Effector memory CD4-positive, alpha-beta T cell (primary cell): ENCODE measurements around the gene NCBP3.
"Not testable (repeated sequence)": the region's sequence is repeated elsewhere in the genome, so short reads cannot be mapped to it uniquely, and the experiment has no call there.

Experiments
- DNase-seq, 3 donors: peaks; one replicate each; pipeline ENCODE4 v3.0.0-alpha.2; 2020
- H3K27ac ChIP-seq: 2 replicates; pipeline ENCODE4 v1.7.0; 2013; ENCODE audit warnings: mild to moderate bottlenecking, low read length, moderate library complexity; ENCODE audit not compliant: insufficient read depth, poor library complexity, severe bottlenecking
- H3K27me3 ChIP-seq: replicated peaks from 2 replicates; pipeline ENCODE4 v1.7.0; 2013; ENCODE audit warnings: mild to moderate bottlenecking, low read length; ENCODE audit not compliant: insufficient read depth, control insufficient read depth, poor library complexity, severe bottlenecking
- H3K36me3 ChIP-seq: 2 replicates; pipeline ENCODE4 v1.7.0; 2013; ENCODE audit warnings: mild to moderate bottlenecking, low read length, moderate library complexity; ENCODE audit not compliant: control insufficient read depth, insufficient read depth
- H3K4me1 ChIP-seq: 2 replicates; pipeline ENCODE4 v1.7.0; 2013; ENCODE audit warnings: low read length, mild to moderate bottlenecking; ENCODE audit not compliant: control insufficient read depth, insufficient read depth, poor library complexity, severe bottlenecking
- H3K4me3 ChIP-seq: 2 replicates; pipeline ENCODE4 v1.7.0; 2013; ENCODE audit warnings: low read length, low read depth, mild to moderate bottlenecking; ENCODE audit not compliant: insufficient read depth, poor library complexity, severe bottlenecking
- H3K9me3 ChIP-seq: 2 replicates; pipeline ENCODE4 v1.7.0; 2013; ENCODE audit warnings: mild to moderate bottlenecking, low read length, moderate library complexity; ENCODE audit not compliant: control insufficient read depth

NCBP3 gene

DNA sequence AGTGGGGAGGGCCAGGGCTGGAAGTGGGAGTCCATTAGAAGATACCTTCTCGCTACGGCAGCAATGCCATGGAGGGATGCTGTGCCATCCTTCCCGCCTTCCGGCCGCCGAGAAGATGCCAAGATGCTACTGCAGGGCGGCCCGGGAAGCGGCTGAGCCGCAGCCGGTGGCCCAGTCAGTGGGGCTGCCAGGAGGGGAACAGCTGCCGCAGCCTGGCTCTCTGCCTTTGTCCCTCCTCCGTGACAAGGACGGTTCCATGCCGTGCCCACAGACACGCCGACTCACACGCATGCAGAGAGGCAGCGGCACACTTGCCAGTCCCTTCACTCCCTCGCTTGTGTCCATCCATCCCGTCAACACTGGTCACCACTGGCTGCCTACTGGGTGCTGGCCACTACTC lies 20.2 kb upstream of the NCBP3 start:
- Histone ChIP-seq H3K36me3 (no peaks in the 10 kb centered on the region), H3K27ac (no peak overlapping the region), H3K27me3 (no peaks in the 10 kb centered on the region), H3K9me3 (no peaks in the 10 kb centered on the region), H3K4me3 (no peak overlapping the region), H3K4me1 (no peaks in the 10 kb centered on the region)
- no peak for DNase-seq

- no peaks in the 10 kb centered on the region for H3K27me3 ChIP-seq
- no peak overlapping the region for H3K27ac ChIP-seq
- DNase-seq, result no peak
- H3K36me3 ChIP-seq, result no peaks in the 10 kb centered on the region
- no peaks in the 10 kb centered on the region for H3K4me1 ChIP-seq
- H3K4me3 ChIP-seq, result no peak overlapping the region
- no peaks in the 10 kb centered on the region for H3K9me3 ChIP-seq
These were observed 19.1 kb upstream of the NCBP3 start for GRCh38 chr17:3865176-3865575.

DNA sequence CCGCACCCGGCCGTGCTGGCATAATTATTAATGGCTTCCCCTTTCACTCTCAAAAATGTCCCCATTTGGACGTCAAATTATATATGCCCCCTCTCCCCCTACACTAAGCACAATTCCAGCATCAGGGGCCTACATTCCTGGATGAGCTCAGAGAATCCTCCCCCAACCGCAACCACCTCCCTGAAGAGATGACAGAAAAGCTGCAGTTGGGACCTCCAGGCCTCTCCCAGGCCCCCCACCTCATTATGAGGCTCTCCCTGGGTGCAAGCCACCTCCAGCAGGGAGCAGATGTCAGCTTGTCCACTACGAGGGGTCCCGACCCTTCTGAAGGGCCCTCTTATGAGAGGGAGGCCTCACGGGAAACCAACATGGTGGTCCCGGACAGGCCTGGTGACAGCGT lies 18.5 kb upstream of the NCBP3 start:
- Histone ChIP-seq H3K9me3 (no peaks in the 10 kb centered on the region), H3K27ac (no peak overlapping the region), H3K4me3 (no peak overlapping the region), H3K27me3 (no peaks in the 10 kb centered on the region), H3K36me3 (no peaks in the 10 kb centered on the region), H3K4me1 (no peaks in the 10 kb centered on the region)
- DNase-seq, result no peak

- H3K4me1 ChIP-seq, result no peaks in the 10 kb centered on the region
- DNase-seq, result no peak
These were observed 16.0 kb upstream of the NCBP3 start for GRCh38 chr17:3861761-3862681.

DNA sequence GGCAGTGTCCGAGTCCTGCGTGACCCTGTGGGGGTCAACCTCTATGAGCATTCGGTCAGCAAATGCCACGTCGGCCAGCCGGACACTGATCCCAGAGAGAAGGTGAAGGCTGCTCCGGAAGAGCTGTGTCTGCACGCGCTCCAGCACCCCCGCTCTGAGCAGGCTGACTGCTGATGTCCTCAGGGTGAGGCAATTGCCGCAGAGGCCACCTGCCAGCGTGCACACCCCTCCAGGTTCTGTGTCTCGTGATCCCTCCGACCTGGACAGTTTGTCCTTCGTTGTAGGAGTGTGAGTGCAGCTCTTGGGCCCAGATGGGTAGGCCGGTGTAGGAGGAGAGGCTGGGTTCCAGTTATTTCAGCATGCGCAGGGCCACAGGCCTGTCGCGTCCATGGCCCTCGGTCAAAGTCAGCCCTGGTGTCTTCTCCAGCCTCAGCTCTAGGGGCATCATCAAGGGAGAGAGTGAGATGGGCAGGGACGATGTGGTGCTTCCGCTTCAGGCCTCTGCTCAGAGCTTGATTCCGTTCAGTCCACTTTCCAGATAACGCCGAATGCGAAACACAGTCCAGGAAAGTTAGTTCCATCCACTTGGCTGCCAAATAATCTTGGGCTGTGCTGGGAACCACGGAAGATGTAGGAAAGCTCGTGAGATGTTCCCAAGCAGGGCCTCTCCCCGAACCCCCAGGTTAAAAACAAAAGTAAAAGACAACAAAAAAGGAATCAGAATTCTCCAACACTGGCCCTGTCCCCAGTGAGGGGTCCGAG lies 15.1 kb upstream of the NCBP3 start:
- H3K27ac ChIP-seq, result no peak overlapping the region
- no peaks in the 10 kb centered on the region for H3K9me3 ChIP-seq
- no peak for DNase-seq
- no peak overlapping the region for H3K4me3 ChIP-seq
- H3K4me1 ChIP-seq, result no peaks in the 10 kb centered on the region
- no peaks in the 10 kb centered on the region for H3K36me3 ChIP-seq
- no peaks in the 10 kb centered on the region for H3K27me3 ChIP-seq

More at GRCh38 chr17:3861761-3862681, 16.0 kb upstream of the NCBP3 start:
- Histone ChIP-seq H3K4me3 (no peak overlapping the region), H3K27ac (no peak overlapping the region), H3K27me3 (no peaks in the 10 kb centered on the region), H3K36me3 (no peaks in the 10 kb centered on the region), H3K9me3 (no peaks in the 10 kb centered on the region)

DNA sequence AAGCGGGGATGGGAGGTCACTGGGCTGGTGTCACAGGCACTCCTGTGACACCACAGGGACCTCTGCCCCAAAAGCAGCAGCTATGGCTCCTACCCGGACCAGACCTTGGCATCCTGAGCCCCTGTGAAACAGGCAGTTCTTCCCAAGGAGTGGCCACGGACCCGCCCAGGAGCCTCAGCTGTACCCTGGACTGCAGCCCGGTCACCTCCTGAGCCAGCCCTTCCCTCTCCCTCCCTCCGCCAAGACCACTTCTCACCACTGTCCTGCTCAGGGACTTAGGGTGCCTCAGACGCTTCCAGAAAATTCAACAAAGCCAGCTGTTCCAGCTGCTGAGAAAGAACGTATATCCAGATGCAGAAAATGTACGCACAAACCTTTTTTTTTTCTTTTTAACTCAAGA lies 13.9 kb upstream of the NCBP3 start:
- H3K27me3 ChIP-seq, result no peaks in the 10 kb centered on the region
- H3K4me3 ChIP-seq, result no peak overlapping the region
- H3K36me3 ChIP-seq, result no peaks in the 10 kb centered on the region
- H3K4me1 ChIP-seq, result no peaks in the 10 kb centered on the region
- no peak for DNase-seq
- H3K27ac ChIP-seq, result no peak overlapping the region
- no peaks in the 10 kb centered on the region for H3K9me3 ChIP-seq

GRCh38 chr17:3857261-3858105 lies 11.4 kb upstream of the NCBP3 start:
- no peak overlapping the region for H3K4me3 ChIP-seq
- H3K4me1 ChIP-seq, result no peaks in the 10 kb centered on the region
- H3K27me3 ChIP-seq, result no peaks in the 10 kb centered on the region
- H3K27ac ChIP-seq, result no peak overlapping the region
- no peak for DNase-seq
- no peaks in the 10 kb centered on the region for H3K36me3 ChIP-seq
- no peaks in the 10 kb centered on the region for H3K9me3 ChIP-seq

GRCh38 chr17:3854204-3854603 lies 8.2 kb upstream of the NCBP3 start:
- not testable (repeated sequence) for H3K27ac ChIP-seq, DNase-seq, H3K36me3 ChIP-seq, H3K4me3 ChIP-seq, H3K27me3 ChIP-seq, H3K9me3 ChIP-seq, H3K4me1 ChIP-seq

- no peaks in the 10 kb centered on the region for H3K9me3 ChIP-seq
These were observed 6.5 kb upstream of the NCBP3 start for GRCh38 chr17:3852561-3852960.

More at GRCh38 chr17:3852561-3852960, 6.5 kb upstream of the NCBP3 start:
- H3K27ac ChIP-seq, result no peak overlapping the region
- H3K4me1 ChIP-seq, result no peaks in the 10 kb centered on the region
- DNase-seq, result no peak
- H3K4me3 ChIP-seq, result no peak overlapping the region
- H3K36me3 ChIP-seq, result no peaks in the 10 kb centered on the region
- no peaks in the 10 kb centered on the region for H3K27me3 ChIP-seq
